Measurements from ENCODE around the gene EMSY. TPM values are rescaled to one million over a fixed set of nuclear protein-coding genes. Genes with fewer than 3 reads are reported as not detected.
"Not testable (repeated sequence)": the region's sequence is repeated elsewhere in the genome, so short reads cannot be mapped to it uniquely, and the experiment has no call there.

The EMSY gene
- total and polyA plus RNA-seq, 9 of the 15 experiments (the other 6 are each of a cell fraction or from before 2014, with no cell fraction given) = 12.7 to 25.4 (median 17.9) TPM

DNA sequence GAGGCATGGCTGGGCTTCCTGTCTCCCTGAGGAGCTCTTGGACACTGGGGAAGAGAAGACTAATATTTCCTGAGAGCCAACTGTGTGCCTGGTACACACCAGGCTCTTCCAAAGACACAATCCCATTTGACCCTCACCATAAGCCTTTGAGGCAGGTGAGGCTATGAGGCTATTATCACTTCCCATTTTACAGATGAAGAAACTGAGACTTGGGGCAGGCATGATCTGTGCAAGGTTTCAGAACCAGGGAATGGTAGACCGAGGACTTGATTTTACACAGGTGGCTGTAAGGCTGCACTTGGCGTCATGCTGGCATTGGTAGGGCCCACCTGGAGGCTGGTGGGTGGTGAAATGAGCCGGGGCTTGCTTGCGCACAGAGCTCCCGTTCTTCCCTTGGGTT lies 134.9 kb downstream of the EMSY start:
- H3K27me3 ChIP-seq (ENCODE audit: control insufficient read depth in 2 of 2, insufficient read depth in 2 of 2, low read length in 2 of 2) = no peaks in the 10 kb centered on the region
- H3K36me3 ChIP-seq (ENCODE audit: control insufficient read depth, insufficient read depth, low read length) = no peaks in the 10 kb centered on the region
- H3K9me1 ChIP-seq (ENCODE audit: control insufficient read depth, insufficient read depth, low read length) = no peaks in the 10 kb centered on the region
- peaks cover 0 to 12% of the 10 kb centered on the region in 2 experiments; a peak in 2 of 5 replicates for H3K4me1 ChIP-seq (replicated peaks in 1 of 2; ENCODE audit: control insufficient read depth in 2 of 2, insufficient read depth in 2 of 2, low read length in 2 of 2)
- no peaks in the 10 kb centered on the region for H3K9me3 ChIP-seq (replicated peaks; ENCODE audit: control insufficient read depth, insufficient read depth, low read depth, low read length)
- H3K4me3 ChIP-seq = no peak overlapping the region
- ATAC-seq = no peak
- no TSS peak for BruUV-seq (replicated peaks)
- in situ Hi-C loops (cut with MboI) = no loop called here
- CTCF ChIA-PET (ENCODE audit: low intra/inter-chr PET ratio) = no interaction called here
- intact Hi-C loops (cut with micrococcal nuclease) = loop anchor here (5.0 kb wide), 1 partner anchor 103 kb away; no protein-coding TSS in a partner anchor
- peak; percentile 92 for TF ChIP-seq BCOR (IDR thresholded peaks at IDR 0.05)
- TF ChIP-seq KDM1A (IDR thresholded peaks at IDR 0.05) = peak; percentile 31 to 77; a peak in 3 of 4 replicates
- peak; percentile 14; the same call in 1 of the 2 replicates for TF ChIP-seq CBX1 (IDR thresholded peaks at IDR 0.05; ENCODE audit: low read depth)
- TF ChIP-seq SMARCA5 (IDR thresholded peaks at IDR 0.05) = peak; percentile 38; the same call in 1 of the 2 replicates
- TF ChIP-seq CHD4 (IDR thresholded peaks at IDR 0.05; ENCODE audit: insufficient read depth, insufficient replicate concordance, low read depth, low read length, poor library complexity, severe bottlenecking) = peak; percentile 63
- TF ChIP-seq, protein P1, sequence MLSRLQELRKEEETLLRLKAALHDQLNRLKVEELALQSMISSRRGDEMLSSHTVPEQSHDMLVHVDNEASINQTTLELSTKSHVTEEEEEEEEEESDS (CRISPR knock-in tag; IDR thresholded peaks at IDR 0.05) = no peak
- peak; percentile 86 for TF ChIP-seq ADNP (tag; IDR thresholded peaks at IDR 0.05)
- peak; percentile 71 for TF ChIP-seq RBM25 (IDR thresholded peaks at IDR 0.05; ENCODE audit: low read depth, low read length, severe bottlenecking)
- no peak for TF ChIP-seq PRMT5 (CRISPR knock-in tag; IDR thresholded peaks at IDR 0.05)
- H3K79me2 ChIP-seq (ENCODE audit: control insufficient read depth, insufficient read depth, low read length) = no peaks in the 10 kb centered on the region
- no peak overlapping the region for H3K4me2 ChIP-seq (ENCODE audit: insufficient read depth, low read length)
- no peaks in the 10 kb centered on the region for H4K20me1 ChIP-seq (replicated peaks; ENCODE audit: control insufficient read depth, insufficient read depth, low read length)
- POLR2A ChIA-PET = interaction anchor here (0.7 to 1.4 kb wide), 2 partner anchors 10 to 185 kb away, joined by 3 read pairs; no protein-coding TSS in a partner anchor
- FAIRE-seq = no peak
- H2AFZ ChIP-seq (ENCODE audit: low read depth, low read length) = no peak overlapping the region
- no peak for DNase-seq (ENCODE audit: extremely low read depth in 1 of 4, low spot score in 3 of 4)
- no peak overlapping the region for H3K9ac ChIP-seq (ENCODE audit: insufficient read depth in 1 of 2, low read depth in 2 of 2, low read length in 2 of 2)
- no peak overlapping the region for H3K27ac ChIP-seq (ENCODE audit: extremely low read depth, low read depth, low read length)
- WGBS (ENCODE audit: insufficient coverage, low coverage, missing lambda C conversion rate) = 37% methylated on average over 5 of the region's 5 CpGs

DNA sequence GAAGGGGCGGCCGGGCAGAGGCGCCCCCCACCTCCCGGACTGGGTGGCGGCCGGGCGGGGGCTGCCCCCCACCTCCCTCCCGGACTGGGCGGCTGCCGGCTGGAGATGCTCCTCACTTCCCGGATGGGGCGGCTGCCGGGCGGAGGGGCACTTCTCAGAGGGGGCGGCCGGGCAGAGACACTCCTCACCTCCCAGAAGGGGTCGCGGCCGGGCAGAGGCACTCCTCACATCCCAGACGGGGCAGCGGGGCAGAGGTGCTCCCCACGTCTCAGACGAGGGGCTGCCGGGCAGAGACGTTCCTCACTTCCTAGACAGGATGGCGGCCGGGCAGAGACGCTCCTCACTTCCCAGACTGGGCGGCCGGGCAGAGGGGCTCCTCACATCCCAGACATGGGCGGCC lies 137.7 kb downstream of the EMSY start:
- CTCF ChIA-PET (ENCODE audit: low intra/inter-chr PET ratio); BruUV-seq (replicated peaks); in situ Hi-C loops (cut with MboI): not testable (repeated sequence)

More for the DNA sequence above, 137.7 kb downstream of the EMSY start:
- DNase-seq (ENCODE audit: extremely low read depth in 1 of 4, low spot score in 3 of 4); H3K27me3 ChIP-seq (ENCODE audit: control insufficient read depth in 2 of 2, insufficient read depth in 2 of 2, low read length in 2 of 2); H3K79me2 ChIP-seq (ENCODE audit: control insufficient read depth, insufficient read depth, low read length); FAIRE-seq; POLR2A ChIA-PET; ATAC-seq; H3K4me2 ChIP-seq (ENCODE audit: insufficient read depth, low read length); H4K20me1 ChIP-seq (replicated peaks; ENCODE audit: control insufficient read depth, insufficient read depth, low read length); H3K27ac ChIP-seq (ENCODE audit: extremely low read depth, low read depth, low read length); H3K9me3 ChIP-seq (replicated peaks; ENCODE audit: control insufficient read depth, insufficient read depth, low read depth, low read length); H3K36me3 ChIP-seq (ENCODE audit: control insufficient read depth, insufficient read depth, low read length); H3K9ac ChIP-seq (ENCODE audit: insufficient read depth in 1 of 2, low read depth in 2 of 2, low read length in 2 of 2); H3K4me3 ChIP-seq; intact Hi-C loops (cut with micrococcal nuclease); H3K9me1 ChIP-seq (ENCODE audit: control insufficient read depth, insufficient read depth, low read length); H3K4me1 ChIP-seq (replicated peaks in 1 of 2; ENCODE audit: control insufficient read depth in 2 of 2, insufficient read depth in 2 of 2, low read length in 2 of 2); H2AFZ ChIP-seq (ENCODE audit: low read depth, low read length): not testable (repeated sequence)
- WGBS (ENCODE audit: insufficient coverage, low coverage, missing lambda C conversion rate) = no CpG with 5 or more reads among the region's 31 CpGs

Data from K562 (cell line).